GM12864 (cell line): ENCODE measurements around the gene XKRX.

Experiments used
- DNase-seq: peaks from one replicate; pipeline ENCODE4 v3.0.0-alpha.2; 2011; ENCODE audit warnings: low read depth
- H3K4me3 ChIP-seq: 2 replicates; pipeline ENCODE4 v1.5.1; 2011; ENCODE audit warnings: mild to moderate bottlenecking, low read depth, low read length, control low read depth
- TF ChIP-seq, protein P1 (sequence below): IDR thresholded peaks from 2 replicates; pipeline ENCODE4 v1.5.1; 2011; ENCODE audit warnings: low read depth, mild to moderate bottlenecking, moderate library complexity, low read length, control low read depth, inconsistent platforms; ENCODE audit errors: missing control alignments

The XKRX gene

DNA sequence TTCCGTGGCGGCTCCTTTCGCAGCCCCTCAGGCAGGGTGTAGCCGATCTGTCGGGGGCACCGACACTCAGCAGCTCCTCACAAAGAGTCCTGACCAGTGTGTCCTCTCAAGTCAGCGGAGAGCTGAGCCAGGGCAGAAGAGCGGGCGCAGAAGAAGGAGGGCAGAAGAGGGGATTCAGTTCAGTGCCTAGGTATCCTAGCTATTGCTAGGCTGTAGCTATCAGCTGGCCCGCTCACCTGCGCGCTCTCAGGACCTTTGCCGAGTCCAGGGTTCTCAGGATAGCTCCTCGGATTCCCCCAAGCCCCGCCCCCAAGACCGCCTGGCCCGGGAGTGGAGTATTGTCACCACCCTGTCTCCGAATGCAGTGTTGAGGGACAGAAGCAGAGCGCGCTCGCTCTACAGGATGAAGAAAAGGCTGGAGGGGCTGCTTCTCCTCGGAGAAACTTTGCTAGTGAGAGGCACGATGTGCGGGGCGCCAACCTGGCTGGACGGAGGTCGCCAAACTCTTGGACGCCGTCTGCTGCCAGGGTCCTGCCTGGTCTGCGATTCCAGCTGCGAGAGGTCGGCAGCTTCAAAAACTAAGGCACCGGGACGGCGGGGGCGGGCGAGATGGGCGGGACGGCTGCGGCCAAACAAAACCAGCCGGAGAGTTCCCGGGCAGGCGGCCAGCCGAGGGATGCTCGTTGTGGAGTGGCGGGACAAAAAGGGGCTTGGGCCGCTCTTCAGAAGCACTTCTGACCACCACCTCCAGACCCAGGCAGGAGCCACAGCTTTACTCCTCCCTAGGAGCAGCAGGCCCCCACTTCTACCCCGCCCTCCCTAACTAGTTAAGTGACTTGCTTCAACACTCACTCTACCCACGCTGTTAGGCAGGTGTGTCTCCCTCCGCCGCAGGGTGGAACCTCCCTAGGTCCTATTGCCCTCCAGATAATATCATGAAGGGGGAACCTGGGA is at the start of gene XKRX:
Gene XKRX, minus strand, starts transcription at position 258 of the 954 bp plus-strand sequence. CDS start 613 bp downstream, outside the sequence.
- H3K4me3 ChIP-seq, result peak within 1 kb of the TSS; percentile 51
- TF ChIP-seq, protein P1, sequence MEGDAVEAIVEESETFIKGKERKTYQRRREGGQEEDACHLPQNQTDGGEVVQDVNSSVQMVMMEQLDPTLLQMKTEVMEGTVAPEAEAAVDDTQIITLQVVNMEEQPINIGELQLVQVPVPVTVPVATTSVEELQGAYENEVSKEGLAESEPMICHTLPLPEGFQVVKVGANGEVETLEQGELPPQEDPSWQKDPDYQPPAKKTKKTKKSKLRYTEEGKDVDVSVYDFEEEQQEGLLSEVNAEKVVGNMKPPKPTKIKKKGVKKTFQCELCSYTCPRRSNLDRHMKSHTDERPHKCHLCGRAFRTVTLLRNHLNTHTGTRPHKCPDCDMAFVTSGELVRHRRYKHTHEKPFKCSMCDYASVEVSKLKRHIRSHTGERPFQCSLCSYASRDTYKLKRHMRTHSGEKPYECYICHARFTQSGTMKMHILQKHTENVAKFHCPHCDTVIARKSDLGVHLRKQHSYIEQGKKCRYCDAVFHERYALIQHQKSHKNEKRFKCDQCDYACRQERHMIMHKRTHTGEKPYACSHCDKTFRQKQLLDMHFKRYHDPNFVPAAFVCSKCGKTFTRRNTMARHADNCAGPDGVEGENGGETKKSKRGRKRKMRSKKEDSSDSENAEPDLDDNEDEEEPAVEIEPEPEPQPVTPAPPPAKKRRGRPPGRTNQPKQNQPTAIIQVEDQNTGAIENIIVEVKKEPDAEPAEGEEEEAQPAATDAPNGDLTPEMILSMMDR, result no peak
- no peak for DNase-seq

DNA sequence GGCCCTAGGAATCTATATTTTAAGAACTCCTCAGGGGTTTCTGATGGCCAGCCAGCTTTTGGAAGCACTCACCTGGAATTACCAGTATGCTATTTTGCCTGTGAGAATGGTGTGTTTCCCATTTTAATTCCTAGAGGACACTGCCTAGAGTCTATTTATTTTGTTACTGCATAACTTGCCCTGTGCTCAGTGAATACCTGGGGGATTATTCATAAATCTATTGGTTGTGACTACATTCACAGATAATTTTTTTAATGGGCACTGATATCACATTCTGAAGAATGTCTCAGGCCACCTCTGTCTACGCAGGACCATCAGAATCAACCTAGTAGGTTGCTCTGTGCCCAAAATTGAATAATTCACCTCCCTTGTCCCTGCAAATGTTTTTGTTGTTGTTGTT is 47.5 kb upstream of the XKRX start:
- no peak overlapping the region for H3K4me3 ChIP-seq
- TF ChIP-seq, protein P1, result no peak
- no peak for DNase-seq

DNA sequence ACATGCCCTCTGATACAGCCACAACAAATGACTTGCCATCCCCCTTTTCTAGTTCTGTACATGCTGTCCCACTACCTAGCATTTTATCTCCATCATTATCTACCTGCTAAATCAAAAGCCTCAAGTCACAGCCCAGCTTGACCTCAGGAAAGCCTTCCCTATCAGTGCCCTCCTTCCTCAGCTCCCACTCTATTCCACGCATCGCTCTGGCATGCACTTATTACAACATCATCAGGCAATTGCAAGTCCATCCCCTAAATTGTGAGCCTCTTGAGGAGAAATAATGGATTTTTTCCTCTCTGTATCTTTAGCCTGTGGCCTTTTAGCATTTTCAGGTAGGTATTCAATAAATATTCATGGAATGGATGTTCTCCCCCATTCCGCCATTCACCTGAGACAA is 46.5 kb upstream of the XKRX start:
- DNase-seq, result no peak
- TF ChIP-seq, protein P1, result no peak
- no peak overlapping the region for H3K4me3 ChIP-seq

DNA sequence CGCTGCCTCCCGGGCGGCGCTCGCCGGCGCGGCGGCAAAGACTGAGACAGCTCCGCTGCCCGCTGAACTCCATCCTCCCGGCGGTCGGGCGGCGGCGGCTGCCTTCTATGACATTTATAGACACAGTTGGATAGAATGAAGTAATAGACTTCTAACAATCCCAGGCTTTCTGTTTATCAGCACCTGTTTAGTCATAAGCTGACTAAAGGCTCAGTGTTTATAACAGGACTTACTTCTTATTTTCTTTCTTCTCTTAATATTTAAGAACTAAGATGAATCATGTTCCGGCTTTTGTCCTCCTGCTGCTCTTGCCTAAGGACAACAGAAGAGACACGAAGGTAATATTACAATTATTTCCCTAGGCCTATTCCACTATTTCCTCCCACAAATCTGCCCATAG is 44.7 kb upstream of the XKRX start:
- DNase-seq, result no peak
- H3K4me3 ChIP-seq, result no peak overlapping the region
- TF ChIP-seq, protein P1, result no peak

DNA sequence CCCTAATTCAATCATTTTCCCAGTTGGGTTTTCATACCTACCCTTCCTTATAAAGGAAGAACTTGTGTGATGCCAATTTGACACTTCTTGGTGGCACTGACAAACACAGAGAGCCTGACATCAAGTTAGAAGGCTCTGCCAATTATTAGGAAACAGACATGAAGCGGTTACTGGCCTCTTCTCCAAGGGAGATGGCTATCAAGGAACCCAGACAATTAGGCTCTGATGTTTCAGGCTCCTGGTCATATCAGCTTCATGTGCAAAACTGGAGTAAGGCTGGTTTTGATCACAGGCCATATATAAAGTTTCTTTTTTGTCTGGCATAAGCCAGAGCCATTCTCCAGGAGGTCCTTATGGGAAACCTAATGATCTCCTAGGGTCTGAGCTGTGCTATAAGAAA is 41.2 kb upstream of the XKRX start:
- TF ChIP-seq, protein P1, result no peak
- DNase-seq, result no peak

DNA sequence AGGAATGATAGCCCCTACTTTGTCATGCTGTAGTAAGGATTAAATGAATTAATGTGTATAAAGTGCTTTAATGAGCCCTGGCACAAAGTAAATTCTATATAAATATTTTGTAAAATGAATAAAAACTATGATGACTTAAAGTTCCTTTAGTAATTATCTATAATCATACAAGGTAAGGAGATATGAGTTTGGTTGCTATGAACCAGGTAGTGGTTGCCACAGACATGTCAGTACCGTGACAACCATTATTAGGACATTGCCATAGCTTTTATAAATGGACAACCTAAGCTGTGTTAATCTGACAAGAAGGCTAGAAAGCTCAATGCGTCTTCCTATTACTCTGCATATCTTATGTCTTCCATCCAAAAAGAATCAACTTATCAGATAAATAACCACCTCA is 40.7 kb upstream of the XKRX start, which contains the start of gene ARL13A:
Gene ARL13A, plus strand, starts transcription at position 301 of the 400 bp plus-strand sequence. CDS start 3,982 bp downstream, outside the sequence.
- TF ChIP-seq, protein P1, result no peak
- no peak for DNase-seq
- H3K4me3 ChIP-seq, result no peak within 1 kb of the TSS

More for the DNA sequence above, 41.2 kb upstream of the XKRX start:
- no peak overlapping the region for H3K4me3 ChIP-seq
